AG20443 (cell line): ENCODE results near the gene IGFBP7.

Experiments
- DNase-seq: peaks from one replicate; pipeline ENCODE4 v3.0.0; 2012; ENCODE audit warnings: low spot score, mixed read lengths

IGFBP7 gene

DNA sequence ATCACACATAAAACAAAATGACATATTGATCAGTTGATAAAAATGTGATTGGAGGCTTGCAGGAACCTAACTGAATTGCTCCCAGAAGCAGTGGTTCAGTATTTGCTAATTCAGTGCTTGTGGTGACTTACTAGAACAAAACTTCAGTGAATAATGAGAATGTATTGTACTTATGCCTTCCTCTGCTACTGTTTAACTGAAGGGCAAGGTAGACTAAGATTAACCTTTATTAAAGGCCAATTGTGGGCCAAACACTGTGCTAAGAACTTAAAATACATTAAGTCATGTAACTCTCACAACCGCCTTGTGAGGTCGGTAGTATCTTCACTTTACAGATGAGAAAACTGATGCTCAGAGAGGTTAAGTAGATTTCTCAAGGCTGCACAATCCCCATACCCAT is 14.9 kb downstream of the IGFBP7 start:
- DNase-seq: no peak

DNA sequence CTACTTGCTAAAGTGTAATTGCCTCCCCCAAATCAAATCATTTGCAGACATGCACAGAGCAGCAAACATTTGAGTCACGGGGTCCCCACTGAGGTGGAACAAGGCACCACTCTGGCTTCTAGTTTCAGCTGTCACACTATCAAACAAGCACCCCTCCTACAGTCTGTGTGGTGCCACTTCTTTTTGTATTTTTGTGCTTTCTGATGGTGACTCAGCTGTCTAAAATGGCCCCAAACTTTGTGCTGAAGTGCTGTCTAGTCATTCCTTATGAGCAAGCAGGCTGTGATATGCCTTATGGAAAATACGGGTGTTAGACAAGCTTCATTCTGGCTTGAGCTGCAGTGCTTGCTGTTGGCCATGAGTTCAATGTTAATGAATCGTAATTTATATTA is 15.4 kb downstream of the IGFBP7 start:
- DNase-seq: peak; percentile 56

DNA sequence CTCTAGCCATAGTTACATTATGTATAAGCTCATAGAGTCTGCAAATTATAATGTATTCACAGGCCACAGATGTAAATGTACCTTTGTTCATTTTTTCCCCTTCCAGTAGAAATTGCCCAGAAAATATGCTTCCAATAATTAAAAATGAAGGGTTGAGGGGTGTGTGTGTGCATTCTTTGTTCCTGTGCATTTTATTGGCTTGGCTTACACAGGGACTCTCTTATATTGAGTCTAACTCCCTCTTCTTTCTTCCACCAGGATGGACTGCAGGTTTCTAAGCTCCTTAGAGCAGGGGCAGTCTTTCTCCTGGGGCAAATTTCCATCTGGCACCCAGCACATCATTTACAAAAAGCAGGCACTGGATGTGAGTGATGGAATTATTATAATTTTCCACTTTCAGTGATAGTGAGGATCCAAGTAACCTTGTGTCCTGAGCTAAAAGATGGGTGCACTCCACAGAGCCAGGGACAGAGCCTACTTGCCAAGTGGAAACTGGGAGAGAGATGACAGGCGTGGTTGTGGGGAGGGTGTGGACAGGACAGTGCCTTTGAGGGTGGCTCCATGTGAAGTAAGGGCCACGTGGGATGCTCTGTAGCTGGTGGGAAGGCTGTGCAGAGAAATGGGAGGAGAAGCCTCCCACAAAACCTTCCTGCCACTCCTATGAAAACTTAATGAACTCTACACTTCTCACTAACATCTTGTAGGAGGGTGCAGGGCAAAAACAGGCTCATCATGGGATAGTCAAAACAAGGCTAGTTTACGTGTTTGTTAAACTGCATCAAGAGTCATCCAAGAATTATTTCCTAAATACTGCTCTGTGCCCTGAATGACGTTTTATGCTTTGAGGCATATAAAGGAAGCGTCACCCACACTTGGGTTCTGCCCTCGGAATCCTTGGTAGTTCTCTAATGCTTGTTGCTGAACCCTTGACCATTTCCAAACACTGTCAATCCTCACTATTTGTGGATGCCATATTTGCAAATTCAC is 16.0 kb downstream of the IGFBP7 start:
- no peak for DNase-seq

DNA sequence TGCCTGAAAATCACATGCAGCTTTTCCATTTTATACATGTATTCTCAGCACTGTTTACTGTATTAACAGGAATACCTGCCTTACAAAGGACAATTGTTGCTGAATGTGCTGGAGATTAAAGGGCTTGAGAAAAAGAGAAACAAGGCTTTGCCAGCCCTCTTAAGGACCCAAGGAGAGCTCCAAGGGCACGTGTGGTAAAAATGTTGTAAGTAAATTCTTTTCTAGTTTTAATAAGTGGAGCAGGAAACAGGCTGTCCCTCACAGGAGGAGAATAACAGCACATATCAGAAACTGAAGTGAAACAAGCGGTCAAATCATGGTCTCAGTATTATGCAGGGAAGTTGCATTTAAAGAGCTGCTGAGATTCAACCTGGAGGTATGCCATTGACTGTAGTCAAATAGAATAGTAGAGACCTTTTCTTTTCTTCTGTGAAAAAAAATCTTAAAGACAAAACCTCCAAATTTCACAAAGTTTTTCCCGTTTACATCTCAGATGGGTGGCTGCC is 18.5 kb downstream of the IGFBP7 start:
- DNase-seq: no peak

DNA sequence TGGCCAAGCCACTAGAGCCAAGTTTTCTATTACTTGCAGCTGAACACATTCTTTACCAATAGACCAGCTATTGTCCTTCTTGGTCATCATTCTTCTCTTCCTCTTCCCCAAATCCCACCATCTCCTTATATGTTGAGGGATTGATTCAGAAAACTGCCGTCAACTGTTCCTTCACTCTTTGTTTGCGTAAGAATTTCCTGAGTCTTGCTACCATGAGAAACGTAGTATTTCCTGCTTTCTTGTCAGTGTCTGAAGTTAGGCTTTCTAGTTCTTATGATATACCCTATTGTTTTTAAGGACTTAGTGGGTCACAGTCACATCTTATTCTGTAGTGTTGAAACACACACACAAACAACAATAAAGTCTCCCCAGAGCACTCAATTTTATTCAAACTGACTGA is 20.1 kb downstream of the IGFBP7 start:
- no peak for DNase-seq

DNA sequence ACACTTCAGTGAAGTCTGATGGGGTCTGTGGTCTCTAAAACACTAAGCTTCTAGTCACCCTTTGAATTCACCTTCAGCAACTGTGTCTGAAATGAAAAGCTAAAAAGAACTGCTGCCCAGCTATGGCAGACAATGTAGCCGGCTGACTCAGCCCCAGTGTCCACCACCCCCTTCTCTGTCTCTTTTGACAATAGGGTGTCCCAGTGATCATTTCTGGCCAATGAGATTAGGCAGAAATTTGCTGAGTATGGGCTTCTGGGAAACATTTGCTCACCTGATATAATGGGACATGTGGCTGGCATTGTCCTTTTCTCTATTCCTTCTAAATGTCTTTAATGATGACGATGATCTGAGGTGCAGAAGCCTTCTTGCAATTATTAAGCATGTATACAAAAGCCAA is 20.6 kb downstream of the IGFBP7 start:
- DNase-seq: no peak

DNA sequence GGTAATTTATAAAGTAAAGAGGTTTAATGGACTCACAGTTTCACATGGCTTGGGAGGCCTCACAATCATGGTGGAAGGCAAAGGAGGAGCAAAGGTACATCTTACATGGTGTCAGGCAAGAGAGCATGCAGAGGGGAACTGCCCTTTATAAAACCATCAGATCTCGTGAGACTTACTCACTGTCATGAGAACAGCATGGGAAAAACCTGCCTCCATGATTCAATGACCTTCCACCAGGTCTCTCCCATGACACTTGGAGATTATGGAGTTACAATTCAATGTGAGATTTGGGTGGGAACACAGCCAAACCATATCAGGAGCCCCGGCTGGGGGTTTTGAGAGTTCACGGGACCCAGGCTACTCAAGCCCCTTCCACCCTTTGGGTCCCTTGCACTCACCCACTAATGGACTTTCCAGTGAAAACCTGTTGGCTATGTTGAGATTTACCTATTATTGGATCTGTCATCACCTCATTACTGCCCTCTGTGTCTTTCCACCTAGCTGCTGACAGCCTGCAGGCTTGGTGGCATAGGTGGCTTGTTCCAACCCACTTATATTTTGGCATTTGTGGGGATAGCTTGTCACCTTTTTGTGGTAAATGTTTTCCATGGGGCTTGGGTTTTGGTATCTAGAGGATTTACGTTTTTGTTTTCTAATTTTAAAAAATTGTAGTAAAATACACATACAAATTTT is 24.0 kb downstream of the IGFBP7 start:
- DNase-seq: no peak

DNA sequence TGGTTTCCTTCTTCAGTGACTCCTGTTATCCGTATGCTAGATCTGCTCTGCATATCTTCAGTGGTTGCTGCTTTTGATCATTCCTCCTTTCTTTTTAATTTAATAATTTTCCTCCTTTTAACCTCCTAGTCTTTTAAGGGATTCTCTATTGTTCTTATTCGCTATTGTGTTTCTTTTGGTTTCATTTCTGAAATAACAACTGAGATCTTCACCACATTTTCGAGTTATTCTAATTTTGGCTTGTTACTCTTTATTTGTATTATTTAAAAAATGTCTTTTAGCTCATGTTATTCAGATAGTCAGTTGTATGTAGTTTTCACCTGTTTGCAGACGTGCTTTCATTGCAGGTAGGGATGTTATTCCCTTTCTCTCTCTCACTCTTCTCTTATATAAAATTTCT is 24.9 kb downstream of the IGFBP7 start:
- DNase-seq: no peak

DNA sequence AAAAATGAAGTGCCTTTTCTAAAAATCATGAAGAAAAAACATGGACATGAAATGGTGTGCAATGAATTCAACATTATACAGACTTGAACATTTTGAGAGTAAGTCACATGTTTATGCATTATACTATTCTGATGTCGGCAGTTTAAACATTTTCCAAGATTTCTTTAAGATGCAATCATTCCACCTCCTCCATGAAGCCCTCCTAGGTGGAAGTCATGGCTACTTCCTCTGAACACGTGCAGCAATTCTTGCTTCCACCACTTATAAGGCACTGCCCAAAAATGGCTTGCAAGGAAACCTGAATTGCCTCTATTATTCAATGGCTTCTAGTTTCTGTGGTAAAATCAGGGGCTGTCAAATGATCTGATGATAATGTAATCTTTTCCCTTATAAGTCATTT is 25.8 kb downstream of the IGFBP7 start:
- no peak for DNase-seq

DNA sequence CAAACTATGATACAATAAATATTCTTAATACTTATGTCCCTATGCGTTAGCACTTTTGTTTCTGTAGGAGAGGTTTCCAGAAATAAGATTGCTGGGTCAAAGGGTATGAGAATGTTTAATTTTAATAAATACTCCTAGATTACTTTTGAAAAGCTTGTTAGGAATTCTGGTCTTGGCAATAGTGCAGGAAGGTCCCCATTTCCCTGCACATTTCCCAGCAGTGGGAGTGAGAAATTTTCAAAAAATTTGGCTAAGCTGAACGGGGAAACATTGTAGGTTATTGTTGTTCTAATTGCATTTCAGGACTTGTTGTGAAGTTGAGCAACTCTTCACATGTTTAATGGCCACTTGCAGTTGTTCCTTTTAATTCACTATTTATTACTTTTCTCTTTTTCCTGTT is 27.1 kb downstream of the IGFBP7 start:
- DNase-seq: no peak

DNA sequence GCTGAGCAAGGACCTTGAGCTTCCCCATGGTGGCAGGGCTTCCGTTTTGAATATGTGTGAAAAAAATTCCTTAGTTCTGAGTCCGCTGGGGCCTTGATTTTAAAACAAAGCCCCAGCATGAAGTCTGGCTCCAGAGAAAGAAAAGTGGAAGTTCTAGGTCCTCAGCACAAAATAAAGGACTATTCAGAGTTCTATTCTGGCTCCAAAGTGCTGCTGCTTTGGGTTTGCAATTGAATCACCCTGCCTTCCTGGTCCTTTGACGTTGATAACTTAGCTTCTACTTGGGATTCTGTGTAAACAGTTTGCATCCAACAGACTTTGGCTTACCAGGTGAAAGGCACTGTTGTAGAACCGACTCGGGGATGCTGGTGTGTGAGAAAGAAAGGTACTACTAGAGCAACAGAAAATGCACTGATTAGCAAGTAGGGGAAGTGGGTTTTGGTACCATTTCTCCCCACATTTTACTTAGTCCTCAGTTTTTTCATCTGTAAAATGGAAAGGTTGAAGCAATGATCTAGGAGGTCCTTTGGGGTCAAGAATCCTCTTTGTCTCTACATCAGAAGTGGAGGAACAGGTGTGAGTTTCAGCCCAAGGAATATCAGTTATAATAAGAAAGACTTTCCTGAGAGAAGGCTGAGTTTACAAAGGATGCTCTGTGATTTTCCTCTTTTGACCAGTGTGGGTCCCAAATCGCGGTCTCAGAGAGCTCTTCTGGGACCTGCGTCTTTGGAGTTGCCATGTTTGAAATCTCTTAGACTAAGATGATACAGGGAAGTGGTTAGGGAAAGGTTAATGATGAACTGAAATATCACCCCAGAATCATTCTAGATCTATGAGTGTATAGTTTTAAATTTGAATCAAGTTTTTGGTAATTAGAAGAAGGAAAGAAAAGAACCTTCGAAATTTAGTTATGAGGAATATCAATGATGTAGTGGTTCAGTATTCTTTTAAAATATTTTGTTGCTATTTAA is 28.2 kb downstream of the IGFBP7 start:
- DNase-seq: no peak

DNA sequence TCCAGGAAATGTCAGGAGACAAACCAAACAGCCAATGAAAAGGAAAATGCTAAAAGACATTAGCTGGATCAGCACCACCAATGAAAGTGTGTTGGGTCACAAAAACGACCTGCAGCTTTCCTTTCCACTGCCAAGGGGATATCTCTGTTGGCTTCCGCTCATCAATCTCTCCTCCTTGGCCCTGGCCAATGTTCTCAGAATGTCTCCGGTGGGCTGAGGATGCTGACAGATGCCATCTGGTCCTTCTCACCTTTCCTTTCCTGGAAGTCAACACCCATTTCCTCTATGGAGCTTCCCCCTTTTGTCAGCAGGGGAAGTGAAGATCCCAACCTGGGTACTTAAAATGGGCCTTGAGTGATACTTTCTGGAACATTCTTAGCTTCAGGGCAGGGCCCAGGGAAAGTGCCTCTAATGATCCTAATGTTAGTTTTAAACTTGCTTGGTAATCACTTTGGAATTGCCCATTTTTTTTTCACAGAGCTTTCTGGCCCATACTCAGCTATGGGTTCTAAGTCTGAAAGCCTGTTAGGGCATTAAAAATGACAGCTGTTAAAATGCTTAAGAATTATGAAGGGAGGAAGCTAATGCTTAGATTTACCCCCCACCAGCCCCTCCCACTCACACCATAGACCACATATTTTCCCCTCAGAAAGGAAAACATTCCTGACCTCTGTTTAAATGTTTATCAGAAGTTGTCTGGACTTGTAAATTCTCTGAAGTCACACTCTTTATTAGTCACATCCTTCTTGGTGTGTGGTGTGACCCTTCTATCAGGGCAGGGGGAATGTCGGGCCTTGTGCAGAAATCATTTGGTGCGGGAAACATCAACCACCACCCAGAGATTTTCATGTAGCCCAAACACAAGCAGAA is 29.2 kb downstream of the IGFBP7 start:
- DNase-seq: peak; percentile 80

DNA sequence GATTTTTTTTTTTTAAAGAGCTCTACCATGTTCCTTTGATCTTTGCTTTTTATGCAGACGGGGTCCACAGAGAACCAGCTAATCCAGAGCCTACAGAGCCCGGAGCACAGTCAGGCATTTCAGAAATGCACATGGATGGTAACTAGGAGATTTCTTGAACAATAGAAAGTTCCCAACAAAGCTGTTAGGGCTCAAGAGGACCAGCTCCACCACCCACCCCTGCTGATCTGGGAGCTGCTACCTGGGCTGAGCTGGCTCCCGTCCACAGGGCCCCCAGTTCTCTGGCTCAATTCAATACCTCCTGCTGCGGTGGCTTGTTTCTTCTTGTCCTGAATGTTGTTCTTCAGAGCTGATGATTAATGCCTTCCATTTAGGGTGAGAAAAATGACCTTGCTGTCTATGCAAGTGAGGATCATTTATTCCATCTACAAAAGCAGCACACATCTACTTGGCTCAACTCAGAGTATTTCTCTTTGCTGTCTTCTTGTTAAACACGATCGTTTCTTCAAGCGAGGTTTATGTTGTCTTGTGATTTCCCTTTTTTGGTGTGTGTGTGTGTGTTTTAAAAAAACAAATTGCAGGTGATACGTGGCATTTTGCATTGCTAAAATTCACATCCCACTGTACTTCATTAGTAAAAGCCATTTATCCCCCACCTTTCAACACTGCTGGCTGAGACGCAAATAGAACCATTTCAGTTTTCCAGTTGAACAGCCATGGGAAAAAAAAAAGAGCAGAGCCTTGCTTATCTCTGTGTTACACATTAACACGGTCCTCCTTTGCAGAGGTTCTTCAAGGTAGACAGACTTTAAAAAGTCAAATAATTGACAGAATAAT is 31.3 kb downstream of the IGFBP7 start:
- no peak for DNase-seq

DNA sequence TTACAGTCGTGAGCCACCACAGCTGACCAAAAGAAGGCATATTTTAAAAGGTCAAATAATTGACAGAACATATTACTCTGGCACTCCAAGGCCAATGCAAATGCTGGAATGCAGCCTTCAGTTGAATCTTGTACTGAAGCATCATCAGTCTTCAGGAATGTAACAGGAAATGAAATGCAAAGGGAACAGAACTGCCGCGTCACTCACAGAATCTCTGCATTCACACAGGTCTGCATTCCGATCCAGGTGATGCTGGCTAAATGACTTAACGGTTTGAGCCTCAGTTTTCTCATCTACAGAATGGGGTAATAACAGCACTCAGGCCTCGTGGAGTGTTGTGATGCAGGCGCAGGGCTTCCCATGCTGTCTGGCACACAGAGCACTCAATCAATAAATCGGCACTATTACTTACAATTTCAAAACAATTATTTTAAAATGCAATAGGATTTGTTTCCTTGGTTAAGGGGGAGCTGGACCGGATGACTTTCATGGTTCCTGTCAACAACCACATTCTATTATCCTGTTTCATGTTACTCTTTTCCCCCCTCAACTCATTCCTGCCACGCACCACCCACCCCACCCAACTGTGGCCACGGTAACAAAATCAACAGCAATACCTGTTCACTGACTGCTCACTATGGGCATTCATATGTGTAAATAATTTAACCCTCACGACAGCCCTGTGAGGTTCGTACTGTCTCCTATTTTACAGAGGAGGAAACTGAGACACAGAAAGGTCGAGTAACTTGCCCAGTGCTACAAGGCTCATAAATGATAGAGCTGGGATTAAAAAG is 32.4 kb downstream of the IGFBP7 start:
- no peak for DNase-seq

DNA sequence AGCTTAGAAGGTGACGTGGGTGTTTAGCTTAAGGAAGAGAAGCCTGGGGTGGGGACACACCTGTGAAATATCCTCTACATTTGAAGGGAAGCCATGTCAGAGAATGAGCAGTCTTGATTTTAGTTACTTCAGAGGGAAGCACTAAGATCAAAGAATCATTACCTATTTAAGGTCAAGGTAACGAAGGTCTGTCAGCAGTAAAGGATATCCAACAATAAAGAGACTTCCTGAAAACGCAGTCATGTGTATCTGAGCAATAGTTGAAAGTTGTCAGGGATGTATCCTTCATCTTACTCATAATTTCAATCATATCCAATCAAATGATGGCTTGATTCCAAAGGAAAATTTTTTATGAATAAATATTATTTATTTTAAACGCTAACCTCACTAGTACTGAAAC is 33.5 kb downstream of the IGFBP7 start:
- DNase-seq: no peak

DNA sequence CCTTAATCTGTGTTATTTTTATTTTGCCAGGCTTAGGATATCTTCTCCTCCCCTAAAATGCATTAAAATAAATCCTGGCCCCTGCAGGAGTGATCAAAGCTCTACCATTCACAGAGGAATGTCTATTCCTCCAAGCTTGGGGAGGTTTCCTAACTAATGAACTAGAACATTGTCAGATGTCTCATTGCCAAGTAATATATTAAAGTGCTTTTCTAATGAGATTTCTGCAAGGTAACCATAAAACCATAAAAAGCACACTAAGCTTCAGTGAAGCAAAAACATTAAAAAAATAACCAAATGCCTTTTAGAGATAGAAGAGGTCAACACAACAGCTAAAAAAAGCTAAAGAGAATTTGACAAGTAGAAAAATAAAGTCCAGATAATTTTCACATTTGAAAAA is 34.8 kb downstream of the IGFBP7 start:
- no peak for DNase-seq

DNA sequence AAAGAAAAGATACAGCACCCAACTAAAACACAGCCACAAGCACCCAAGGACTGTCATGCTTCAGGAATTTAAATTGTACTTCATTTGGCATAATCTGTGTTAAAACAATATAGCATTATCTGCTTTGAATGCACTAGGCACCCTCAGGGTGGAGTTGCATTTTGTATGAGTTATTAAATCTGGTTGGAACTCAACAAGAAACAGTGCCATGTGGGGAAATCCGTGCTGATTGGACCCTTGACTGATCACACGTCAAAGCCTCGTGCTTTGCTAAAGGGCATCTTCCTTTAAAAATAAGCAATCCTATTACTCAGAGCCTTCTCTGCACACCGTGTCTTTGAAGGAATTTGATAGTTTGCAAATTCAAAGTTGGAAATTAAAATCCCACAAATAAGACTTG is 35.4 kb downstream of the IGFBP7 start:
- DNase-seq: peak; percentile 59

DNA sequence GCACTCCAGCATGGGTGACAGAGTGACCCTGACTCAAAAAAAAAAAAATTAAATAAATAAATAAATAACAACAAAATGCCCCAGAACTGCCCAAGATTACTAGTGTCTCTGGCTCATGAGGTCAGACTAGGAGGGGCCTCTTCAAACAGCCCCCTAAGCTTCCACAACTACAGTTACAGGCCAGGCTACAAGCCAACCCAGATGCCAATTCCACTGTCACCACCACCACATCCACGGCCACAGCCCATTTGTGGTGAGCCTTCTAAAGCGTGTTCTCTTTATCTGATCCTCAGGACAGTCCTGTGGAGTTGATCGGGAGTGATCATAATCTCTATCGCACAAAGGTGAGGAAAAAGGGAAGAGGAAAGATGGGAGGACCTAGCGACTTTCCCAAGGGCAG is 36.6 kb downstream of the IGFBP7 start:
- no peak for DNase-seq

DNA sequence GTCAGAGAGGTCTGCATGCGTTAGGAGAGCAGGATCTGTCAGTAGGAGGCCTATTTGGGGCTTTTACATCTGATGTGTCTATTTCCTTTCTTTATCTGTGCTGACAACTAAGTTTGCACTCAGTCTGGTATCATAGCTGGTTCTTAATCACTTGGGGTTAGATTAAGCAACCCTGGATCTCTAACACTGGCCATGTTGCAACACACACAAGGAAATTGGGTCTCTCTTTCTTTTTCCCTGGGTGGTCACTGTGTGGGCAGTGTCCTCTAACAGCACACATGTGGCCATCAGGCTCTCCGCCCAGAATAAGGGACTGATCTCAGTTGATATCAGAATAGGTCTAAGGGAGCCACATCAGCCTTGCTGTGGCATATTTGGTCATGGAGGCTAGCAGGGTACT is 38.9 kb downstream of the IGFBP7 start:
- peak; percentile 49 for DNase-seq
